ENCODE results near the gene NDUFB7. TPM values are rescaled to one million over a fixed set of nuclear protein-coding genes. Genes with fewer than 3 reads are reported as not detected.

NDUFB7 gene
- polyA plus RNA-seq, 1 donor (not counting 4 experiments of a cell fraction or from before 2014, with no cell fraction given), result 146 TPM

DNA sequence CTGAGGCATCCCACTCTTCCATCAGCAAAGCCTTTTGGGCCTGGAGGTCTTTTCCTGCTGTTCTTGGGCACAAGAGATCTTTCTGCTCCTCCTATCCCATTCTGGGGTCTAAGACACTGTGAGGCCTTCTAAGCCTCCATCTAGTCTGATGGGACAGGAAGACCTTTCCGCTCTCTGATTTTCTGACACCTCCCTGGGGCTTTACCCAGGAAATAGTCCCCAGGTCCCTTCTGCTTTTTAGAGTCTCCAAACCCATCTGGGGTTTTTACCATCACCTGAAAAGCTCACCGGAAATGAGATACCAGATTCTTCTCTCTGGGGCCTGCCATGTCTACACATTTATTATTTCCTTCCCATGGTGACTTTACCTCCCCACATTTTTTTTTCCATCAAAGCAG is 32.1 kb upstream of the NDUFB7 start:
- DNase-seq (ENCODE audit: low read depth, low spot score) (no peak), FAIRE-seq (no peak)
- H3K27me3 ChIP-seq (ENCODE audit: control insufficient read depth, extremely low read depth, insufficient read depth, low read length), result no peaks in the 10 kb centered on the region
- no peak overlapping the region for H3K27ac ChIP-seq (ENCODE audit: control insufficient read depth, insufficient read depth, low read length)
- dilution Hi-C loops (cut with MboI; ENCODE audit: extremely low pct_ligation_motif_present, low sequenced_read_pairs), result no loop called here
- H3K9ac ChIP-seq (ENCODE audit: control insufficient read depth, extremely low read depth, insufficient read depth, low read length), result no peak overlapping the region
- no peaks in the 10 kb centered on the region for H3K9me1 ChIP-seq (ENCODE audit: control insufficient read depth, extremely low read depth, insufficient read depth, low read length)
- H3K79me2 ChIP-seq (ENCODE audit: control insufficient read depth, insufficient read depth, low read length), result no peaks in the 10 kb centered on the region
- H3K4me1 ChIP-seq (ENCODE audit: control insufficient read depth, extremely low read depth, insufficient read depth, low read length), result no peaks in the 10 kb centered on the region
- H3K4me2 ChIP-seq (ENCODE audit: control insufficient read depth, extremely low read depth, insufficient read depth, low read depth, low read length), result no peak overlapping the region
- no peaks in the 10 kb centered on the region for H3K9me3 ChIP-seq (ENCODE audit: control insufficient read depth, low read depth, low read length)
- H3K36me3 ChIP-seq (ENCODE audit: control insufficient read depth in 2 of 2, extremely low read depth in 1 of 2, insufficient read depth in 2 of 2, low read length in 2 of 2), result no peaks in the 10 kb centered on the region
- TF ChIP-seq EZH2 (IDR thresholded peaks at IDR 0.05; ENCODE audit: low read length), result no peak
- TF ChIP-seq, protein P1, sequence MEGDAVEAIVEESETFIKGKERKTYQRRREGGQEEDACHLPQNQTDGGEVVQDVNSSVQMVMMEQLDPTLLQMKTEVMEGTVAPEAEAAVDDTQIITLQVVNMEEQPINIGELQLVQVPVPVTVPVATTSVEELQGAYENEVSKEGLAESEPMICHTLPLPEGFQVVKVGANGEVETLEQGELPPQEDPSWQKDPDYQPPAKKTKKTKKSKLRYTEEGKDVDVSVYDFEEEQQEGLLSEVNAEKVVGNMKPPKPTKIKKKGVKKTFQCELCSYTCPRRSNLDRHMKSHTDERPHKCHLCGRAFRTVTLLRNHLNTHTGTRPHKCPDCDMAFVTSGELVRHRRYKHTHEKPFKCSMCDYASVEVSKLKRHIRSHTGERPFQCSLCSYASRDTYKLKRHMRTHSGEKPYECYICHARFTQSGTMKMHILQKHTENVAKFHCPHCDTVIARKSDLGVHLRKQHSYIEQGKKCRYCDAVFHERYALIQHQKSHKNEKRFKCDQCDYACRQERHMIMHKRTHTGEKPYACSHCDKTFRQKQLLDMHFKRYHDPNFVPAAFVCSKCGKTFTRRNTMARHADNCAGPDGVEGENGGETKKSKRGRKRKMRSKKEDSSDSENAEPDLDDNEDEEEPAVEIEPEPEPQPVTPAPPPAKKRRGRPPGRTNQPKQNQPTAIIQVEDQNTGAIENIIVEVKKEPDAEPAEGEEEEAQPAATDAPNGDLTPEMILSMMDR (optimal IDR thresholded peaks at IDR 0.05 in 1 of 3, IDR thresholded peaks at IDR 0.05 in 1 of 3, conservative IDR thresholded peaks at IDR 0.05 in 1 of 3; ENCODE audit: extremely low read depth in 1 of 3, insufficient read depth in 2 of 3, low read length in 3 of 3), result no peak
- no peak overlapping the region for H2AFZ ChIP-seq (ENCODE audit: control insufficient read depth, low read length)
- no peaks in the 10 kb centered on the region for H4K20me1 ChIP-seq (ENCODE audit: control insufficient read depth, extremely low read depth, insufficient read depth, low read length)
- no peak overlapping the region for H3K4me3 ChIP-seq (ENCODE audit: control insufficient read depth in 2 of 3, extremely low read depth in 1 of 3, insufficient read depth in 2 of 3, low read depth in 1 of 3, low read length in 3 of 3)

DNA sequence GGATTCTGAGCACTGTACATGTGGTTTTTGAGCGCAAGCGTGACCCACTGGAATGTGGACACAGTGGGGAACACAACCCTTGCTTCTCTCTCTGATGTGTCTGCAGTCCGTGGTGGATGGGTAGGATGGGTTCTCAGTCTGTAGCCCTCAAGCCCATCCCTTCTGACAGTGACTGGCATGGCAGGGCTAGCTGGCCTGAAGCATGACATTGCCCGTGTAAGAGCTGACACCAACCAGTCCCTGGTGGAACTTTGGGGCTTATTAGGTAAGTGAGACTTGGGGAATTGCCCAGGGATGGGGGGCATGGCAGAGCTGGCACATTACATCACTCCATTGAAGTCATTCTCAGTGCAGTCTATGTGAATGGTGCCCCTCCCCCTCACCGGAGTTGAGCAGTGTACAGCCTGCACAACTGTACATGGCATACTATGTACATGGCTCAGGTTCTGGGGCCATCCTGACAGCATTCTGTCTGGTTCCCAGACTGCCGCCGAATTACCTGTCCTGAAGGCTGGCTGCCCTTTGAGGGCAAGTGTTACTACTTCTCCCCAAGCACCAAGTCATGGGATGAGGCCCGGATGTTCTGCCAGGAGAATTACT is 27.8 kb upstream of the NDUFB7 start:
- no peaks in the 10 kb centered on the region for H3K27me3 ChIP-seq (ENCODE audit: control insufficient read depth, extremely low read depth, insufficient read depth, low read length)
- no peaks in the 10 kb centered on the region for H3K36me3 ChIP-seq (ENCODE audit: control insufficient read depth in 2 of 2, extremely low read depth in 1 of 2, insufficient read depth in 2 of 2, low read length in 2 of 2)
- dilution Hi-C loops (cut with MboI; ENCODE audit: extremely low pct_ligation_motif_present, low sequenced_read_pairs), result no loop called here
- H3K9me1 ChIP-seq (ENCODE audit: control insufficient read depth, extremely low read depth, insufficient read depth, low read length), result no peaks in the 10 kb centered on the region
- no peak overlapping the region for H3K4me3 ChIP-seq (ENCODE audit: control insufficient read depth in 2 of 3, extremely low read depth in 1 of 3, insufficient read depth in 2 of 3, low read depth in 1 of 3, low read length in 3 of 3)
- no peak overlapping the region for H3K4me2 ChIP-seq (ENCODE audit: control insufficient read depth, extremely low read depth, insufficient read depth, low read depth, low read length)
- DNase-seq (ENCODE audit: low read depth, low spot score) (no peak), FAIRE-seq (no peak)
- no peaks in the 10 kb centered on the region for H4K20me1 ChIP-seq (ENCODE audit: control insufficient read depth, extremely low read depth, insufficient read depth, low read length)
- no peak overlapping the region for H2AFZ ChIP-seq (ENCODE audit: control insufficient read depth, low read length)
- no peak overlapping the region for H3K27ac ChIP-seq (ENCODE audit: control insufficient read depth, insufficient read depth, low read length)
- TF ChIP-seq, protein P1 (optimal IDR thresholded peaks at IDR 0.05 in 1 of 3, IDR thresholded peaks at IDR 0.05 in 1 of 3, conservative IDR thresholded peaks at IDR 0.05 in 1 of 3; ENCODE audit: extremely low read depth in 1 of 3, insufficient read depth in 2 of 3, low read length in 3 of 3), result no peak
- TF ChIP-seq EZH2 (IDR thresholded peaks at IDR 0.05; ENCODE audit: low read length), result no peak
- H3K4me1 ChIP-seq (ENCODE audit: control insufficient read depth, extremely low read depth, insufficient read depth, low read length), result no peaks in the 10 kb centered on the region
- peaks cover 2% of the 10 kb centered on the region for H3K9me3 ChIP-seq (ENCODE audit: control insufficient read depth, low read depth, low read length)
- H3K79me2 ChIP-seq (ENCODE audit: control insufficient read depth, insufficient read depth, low read length), result no peaks in the 10 kb centered on the region
- no peak overlapping the region for H3K9ac ChIP-seq (ENCODE audit: control insufficient read depth, extremely low read depth, insufficient read depth, low read length)

All from keratinocyte (primary cell).